Gastrocnemius medialis (tissue), 4 donors: ENCODE measurements around the gene RIMBP2.

Experiments used
- CTCF ChIP-seq, 5 experiments: fragments of 450-650 bp in 3 of 5; fragments of 200-600 bp in 2 of 5; sonication (generic) in 2 of 5; IDR thresholded peaks in 4 of 5; conservative IDR thresholded peaks in 1 of 5; 1 replicate in 4 of 5; 2 replicates in 1 of 5; pipeline ENCODE4 v1.5.1; 2016 to 2019; ENCODE audit warnings: antibody characterized with exemption in 5 of 5, mild to moderate bottlenecking in 3 of 5, moderate library complexity in 3 of 5
- POLR2A ChIP-seq, 2 donors: fragments of 450-650 bp; IDR thresholded peaks; one replicate each; pipeline ENCODE4 v1.6.1; 2017; ENCODE audit warnings: antibody characterized with exemption in 2 of 2, mild to moderate bottlenecking in 2 of 2, moderate library complexity in 2 of 2

GRCh38 chr12:130487636-130488357 lies 228.3 kb downstream of the RIMBP2 start:
- TF ChIP-seq CTCF (IDR thresholded peaks at IDR 0.05 in 4 of 5, conservative IDR thresholded peaks at IDR 0.05 in 1 of 5) (no peak), POLR2A (IDR thresholded peaks at IDR 0.05) (no peak)
